Loucy (cell line): ENCODE measurements around the gene SPPL3.
"Not testable (repeated sequence)": the region's sequence is repeated elsewhere in the genome, so short reads cannot be mapped to it uniquely, and the experiment has no call there.

Experiments
- H2AFZ ChIP-seq: fragments of 200-600 bp; sonication (generic); 2 replicates; pipeline ENCODE4 v1.6.0; 2016; ENCODE audit warnings: antibody characterized with exemption, mild to moderate bottlenecking, low read length, moderate library complexity
- H3F3A ChIP-seq: fragments of 200-600 bp; 2 replicates; pipeline ENCODE4 v1.6.0; 2016; ENCODE audit warnings: antibody characterized with exemption, low read depth, mild to moderate bottlenecking
- H3K27me3 ChIP-seq: fragments of 200-600 bp; sonication (generic); 2 replicates; pipeline ENCODE4 v1.6.1; 2014; ENCODE audit warnings: low read length, mild to moderate bottlenecking; ENCODE audit not compliant: insufficient read depth, poor library complexity, severe bottlenecking
- H3K36me3 ChIP-seq: fragments of 200-600 bp; sonication (generic); 2 replicates; pipeline ENCODE4 v1.6.1; 2016; ENCODE audit warnings: low read length; ENCODE audit not compliant: insufficient read depth
- H3K4me1 ChIP-seq: fragments of 200-600 bp; sonication (generic); 2 replicates; pipeline ENCODE4 v1.5.1; 2014; ENCODE audit warnings: low read length, mild to moderate bottlenecking; ENCODE audit not compliant: insufficient read depth, poor library complexity, severe bottlenecking
- H3K4me2 ChIP-seq: fragments of 200-600 bp; sonication (generic); 2 replicates; pipeline ENCODE4 v1.6.0; 2014; ENCODE audit warnings: antibody characterized with exemption, low read length, low read depth, mild to moderate bottlenecking; ENCODE audit not compliant: poor library complexity, severe bottlenecking
- H3K4me3 ChIP-seq: fragments of 200-600 bp; sonication (generic); 2 replicates; pipeline ENCODE4 v1.5.1; 2014; ENCODE audit warnings: low read length, mild to moderate bottlenecking, mixed read lengths; ENCODE audit not compliant: poor library complexity, severe bottlenecking
- H3K79me2 ChIP-seq: fragments of 200-600 bp; sonication (generic); 2 replicates; pipeline ENCODE4 v1.6.1; 2014; ENCODE audit warnings: low read length; ENCODE audit not compliant: insufficient read depth
- H3K9ac ChIP-seq: fragments of 200-600 bp; sonication (generic); 2 replicates; pipeline ENCODE4 v1.6.0; 2014; ENCODE audit warnings: mild to moderate bottlenecking, low read depth, low read length, moderate library complexity; ENCODE audit not compliant: poor library complexity, severe bottlenecking
- H3K9me2 ChIP-seq: fragments of 200-600 bp; sonication (generic); replicated peaks from 2 replicates; pipeline ENCODE4 v1.6.1; 2016; ENCODE audit warnings: low read depth, low read length, mixed read lengths
- H3K9me3 ChIP-seq: fragments of 200-600 bp; sonication (generic); 2 replicates; pipeline ENCODE4 v1.6.1; 2014; ENCODE audit warnings: mild to moderate bottlenecking, antibody characterized with exemption, low read length, low read depth; ENCODE audit not compliant: insufficient read depth
- H4K20me1 ChIP-seq: fragments of 200-600 bp; sonication (generic); 2 replicates; pipeline ENCODE4 v1.6.0; 2014; ENCODE audit warnings: antibody characterized with exemption, low read length, mild to moderate bottlenecking; ENCODE audit not compliant: insufficient read depth, poor library complexity, severe bottlenecking
- CTCF ChIP-seq: fragments of 200-600 bp; sonication (generic); conservative IDR thresholded peaks from 2 replicates; pipeline ENCODE4 v1.5.1; 2014; ENCODE audit warnings: mild to moderate bottlenecking, antibody characterized with exemption, low read length
- EZH2phosphoT487 ChIP-seq: fragments of 200-600 bp; IDR thresholded peaks from 2 replicates; pipeline ENCODE4 v1.6.1; 2018; ENCODE audit warnings: antibody characterized with exemption, mild to moderate bottlenecking, moderate library complexity, borderline replicate concordance

SPPL3 gene

GRCh38 chr12:120902846-120903411 lies 1.2 kb downstream of the SPPL3 start:
- peaks cover 55% of the 10 kb centered on the region for H4K20me1 ChIP-seq
- no peaks in the 10 kb centered on the region for H3K9me2 ChIP-seq
- TF ChIP-seq CTCF (no peak), EZH2phosphoT487 (no peak)
- H3K36me3 ChIP-seq: no peaks in the 10 kb centered on the region
- no peaks in the 10 kb centered on the region for H3K9me3 ChIP-seq
- peak overlapping the region; percentile 88 for H3K9ac ChIP-seq
- no peaks in the 10 kb centered on the region for H3K27me3 ChIP-seq
- H3K4me2 ChIP-seq: peak overlapping the region; percentile 91
- H3K4me3 ChIP-seq: peak overlapping the region; percentile 88
- H3F3A ChIP-seq: peaks cover 3% of the 10 kb centered on the region; the same call in 1 of the 2 replicates
- H2AFZ ChIP-seq: no peak overlapping the region
- peaks cover 33% of the 10 kb centered on the region for H3K4me1 ChIP-seq
- H3K79me2 ChIP-seq: peaks cover 57% of the 10 kb centered on the region

GRCh38 chr12:120901818-120902217 lies 2.3 kb downstream of the SPPL3 start:
- H3K9ac ChIP-seq: peak overlapping the region; percentile 88
- peaks cover 68% of the 10 kb centered on the region for H3K79me2 ChIP-seq
- peak overlapping the region; percentile 88 for H3K4me3 ChIP-seq
- TF ChIP-seq EZH2phosphoT487: no peak
- TF ChIP-seq CTCF: no peak
- H3K4me1 ChIP-seq: peaks cover 33% of the 10 kb centered on the region
- H2AFZ ChIP-seq: no peak overlapping the region
- peaks cover 65% of the 10 kb centered on the region for H4K20me1 ChIP-seq
- no peaks in the 10 kb centered on the region for H3K36me3 ChIP-seq
- peaks cover 3% of the 10 kb centered on the region; the same call in 1 of the 2 replicates for H3F3A ChIP-seq
- H3K9me2 ChIP-seq: no peaks in the 10 kb centered on the region
- H3K9me3 ChIP-seq: no peaks in the 10 kb centered on the region
- peak overlapping the region; percentile 91 for H3K4me2 ChIP-seq
- H3K27me3 ChIP-seq: no peaks in the 10 kb centered on the region

GRCh38 chr12:120901101-120901500 lies 3.1 kb downstream of the SPPL3 start:
- Histone ChIP-seq H4K20me1 (peaks cover 71% of the 10 kb centered on the region), H3K79me2 (peaks cover 75% of the 10 kb centered on the region)

GRCh38 chr12:120895532-120895931 lies 8.6 kb downstream of the SPPL3 start:
- no peak overlapping the region for H3K9ac ChIP-seq
- no peaks in the 10 kb centered on the region for H3K9me3 ChIP-seq
- peaks cover 81% of the 10 kb centered on the region for H4K20me1 ChIP-seq
- peak overlapping the region; percentile 53 for H3K4me2 ChIP-seq
- H3K9me2 ChIP-seq: no peaks in the 10 kb centered on the region
- H2AFZ ChIP-seq: no peak overlapping the region
- TF ChIP-seq EZH2phosphoT487 (no peak), CTCF (no peak)
- peaks cover 3% of the 10 kb centered on the region; the same call in 1 of the 2 replicates for H3K36me3 ChIP-seq
- peaks cover 99% of the 10 kb centered on the region for H3K79me2 ChIP-seq
- peaks cover 3% of the 10 kb centered on the region; the same call in 1 of the 2 replicates for H3F3A ChIP-seq
- H3K4me3 ChIP-seq: no peak overlapping the region
- peaks cover 54% of the 10 kb centered on the region for H3K4me1 ChIP-seq
- H3K27me3 ChIP-seq: no peaks in the 10 kb centered on the region

More at GRCh38 chr12:120901101-120901500, 3.1 kb downstream of the SPPL3 start:
- not testable (repeated sequence) for H3K9me3 ChIP-seq, H3K9ac ChIP-seq, H2AFZ ChIP-seq, H3K9me2 ChIP-seq, H3K36me3 ChIP-seq, H3F3A ChIP-seq, H3K27me3 ChIP-seq
- H3K4me2 ChIP-seq: peak overlapping the region; percentile 91
- H3K4me3 ChIP-seq: peak overlapping the region; percentile 88
- H3K4me1 ChIP-seq: peaks cover 40% of the 10 kb centered on the region
